ENCODE data around the gene IGLL5.

The IGLL5 gene

GRCh38 chr22:22882033-22882717, 5.4 kb upstream of the IGLL5 start:
- Histone ChIP-seq H3K27me3 (ENCODE audit: control insufficient read depth, insufficient read depth, low read length) (no peaks in the 10 kb centered on the region), H3K9me3 (ENCODE audit: control insufficient read depth, low read length) (no peaks in the 10 kb centered on the region), H3K36me3 (ENCODE audit: control insufficient read depth, insufficient read depth, low read length) (no peaks in the 10 kb centered on the region), H3K4me3 (ENCODE audit: low read length) (no peak overlapping the region), H3K9ac (ENCODE audit: low read length) (no peak overlapping the region), H3K4me1 (ENCODE audit: control insufficient read depth, insufficient read depth, low read length) (no peaks in the 10 kb centered on the region)

- Histone ChIP-seq H3K4me3 (ENCODE audit: low read length) (no peak overlapping the region), H3K36me3 (ENCODE audit: control insufficient read depth, insufficient read depth, low read length) (no peaks in the 10 kb centered on the region), H3K27me3 (ENCODE audit: control insufficient read depth, insufficient read depth, low read length) (no peaks in the 10 kb centered on the region), H3K9me3 (ENCODE audit: control insufficient read depth, low read length) (no peaks in the 10 kb centered on the region), H3K4me1 (ENCODE audit: control insufficient read depth, insufficient read depth, low read length) (no peaks in the 10 kb centered on the region), H3K9ac (ENCODE audit: low read length) (no peak overlapping the region)
These were observed 4.4 kb upstream of the IGLL5 start for GRCh38 chr22:22883090-22883727.

GRCh38 chr22:22884010-22884887, 3.4 kb upstream of the IGLL5 start:
- Histone ChIP-seq H3K4me1 (ENCODE audit: control insufficient read depth, insufficient read depth, low read length) (no peaks in the 10 kb centered on the region), H3K27me3 (ENCODE audit: control insufficient read depth, insufficient read depth, low read length) (no peaks in the 10 kb centered on the region)

DNA sequence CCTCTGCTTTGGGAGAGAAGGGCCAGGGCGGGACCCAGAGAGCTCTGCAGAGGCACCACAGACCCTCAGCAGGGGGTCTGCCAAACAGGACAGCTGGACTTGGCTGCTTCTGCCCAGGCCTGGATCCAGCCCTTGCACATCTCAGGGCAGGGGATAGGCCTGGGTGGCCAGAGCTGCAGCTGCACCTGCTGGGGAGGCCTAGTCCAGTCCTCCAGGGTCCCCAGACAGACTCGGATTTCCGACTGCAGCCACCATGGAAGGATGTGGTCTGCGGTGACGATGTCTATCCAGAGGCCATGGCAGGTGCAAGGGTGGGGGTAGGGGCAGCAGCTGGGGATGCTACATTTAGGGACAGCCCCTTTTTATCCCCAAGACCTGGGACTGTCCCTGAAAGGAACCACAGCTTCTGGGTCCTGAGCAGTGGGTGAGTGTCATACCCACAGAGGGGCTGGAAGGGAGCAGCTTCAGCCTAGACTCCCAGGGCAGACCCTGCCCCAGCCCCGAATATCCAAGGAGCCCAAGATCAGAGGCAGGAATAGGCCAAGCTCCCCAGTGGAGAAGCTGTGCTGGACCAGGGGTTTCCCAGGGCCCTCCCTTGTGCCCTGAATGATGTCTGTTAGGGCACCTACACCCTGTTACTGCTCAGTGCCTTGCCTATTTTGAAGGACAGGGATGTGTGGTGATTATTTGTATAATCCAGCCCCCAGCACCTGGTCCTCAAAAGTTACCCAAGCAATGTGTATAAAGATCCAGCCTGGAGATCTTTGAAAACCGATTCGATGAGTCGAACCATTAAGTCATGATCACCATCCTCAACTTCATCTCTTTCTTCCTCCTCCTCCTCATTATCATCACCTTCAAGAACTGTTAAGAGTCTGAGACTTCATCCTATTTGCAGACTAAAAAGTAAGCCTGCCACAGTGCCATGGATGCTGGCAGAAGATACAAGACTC, 2.5 kb upstream of the IGLL5 start:
- Histone ChIP-seq H3K9ac (ENCODE audit: low read length) (no peak overlapping the region), H3K4me1 (ENCODE audit: control insufficient read depth, insufficient read depth, low read length) (no peaks in the 10 kb centered on the region), H3K36me3 (ENCODE audit: control insufficient read depth, insufficient read depth, low read length) (no peaks in the 10 kb centered on the region), H3K9me3 (ENCODE audit: control insufficient read depth, low read length) (no peaks in the 10 kb centered on the region), H3K27me3 (ENCODE audit: control insufficient read depth, insufficient read depth, low read length) (no peaks in the 10 kb centered on the region), H3K4me3 (ENCODE audit: low read length) (no peak overlapping the region)

More at GRCh38 chr22:22884010-22884887, 3.4 kb upstream of the IGLL5 start:
- H3K9ac ChIP-seq (ENCODE audit: low read length): no peak overlapping the region
- no peaks in the 10 kb centered on the region for H3K9me3 ChIP-seq (ENCODE audit: control insufficient read depth, low read length)
- H3K36me3 ChIP-seq (ENCODE audit: control insufficient read depth, insufficient read depth, low read length): no peaks in the 10 kb centered on the region
- H3K4me3 ChIP-seq (ENCODE audit: low read length): no peak overlapping the region

DNA sequence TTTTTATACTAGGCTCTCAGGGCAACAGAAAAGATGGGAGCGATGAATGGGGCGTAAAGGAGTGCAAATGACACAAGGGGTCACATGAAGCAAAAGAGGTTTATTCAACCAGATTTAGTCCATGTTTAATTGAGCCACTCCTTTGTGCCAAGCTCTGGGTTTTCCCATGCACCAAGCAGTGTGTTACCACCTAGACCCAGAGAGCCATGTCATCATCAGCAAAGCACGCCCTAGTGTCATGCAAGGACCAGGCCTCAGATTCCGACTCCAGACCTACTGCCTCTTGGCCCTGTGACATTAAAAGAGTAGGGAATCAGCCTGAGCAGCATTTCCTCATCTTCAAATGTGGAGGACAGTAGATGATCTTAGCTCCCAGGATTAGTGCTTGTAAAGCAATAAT, 1.1 kb upstream of the IGLL5 start:
- Histone ChIP-seq H3K36me3 (ENCODE audit: control insufficient read depth, insufficient read depth, low read length) (no peaks in the 10 kb centered on the region), H3K9me3 (ENCODE audit: control insufficient read depth, low read length) (no peaks in the 10 kb centered on the region), H3K27me3 (ENCODE audit: control insufficient read depth, insufficient read depth, low read length) (no peaks in the 10 kb centered on the region), H3K4me3 (ENCODE audit: low read length) (no peak overlapping the region), H3K9ac (ENCODE audit: low read length) (no peak overlapping the region), H3K4me1 (ENCODE audit: control insufficient read depth, insufficient read depth, low read length) (no peaks in the 10 kb centered on the region)

DNA sequence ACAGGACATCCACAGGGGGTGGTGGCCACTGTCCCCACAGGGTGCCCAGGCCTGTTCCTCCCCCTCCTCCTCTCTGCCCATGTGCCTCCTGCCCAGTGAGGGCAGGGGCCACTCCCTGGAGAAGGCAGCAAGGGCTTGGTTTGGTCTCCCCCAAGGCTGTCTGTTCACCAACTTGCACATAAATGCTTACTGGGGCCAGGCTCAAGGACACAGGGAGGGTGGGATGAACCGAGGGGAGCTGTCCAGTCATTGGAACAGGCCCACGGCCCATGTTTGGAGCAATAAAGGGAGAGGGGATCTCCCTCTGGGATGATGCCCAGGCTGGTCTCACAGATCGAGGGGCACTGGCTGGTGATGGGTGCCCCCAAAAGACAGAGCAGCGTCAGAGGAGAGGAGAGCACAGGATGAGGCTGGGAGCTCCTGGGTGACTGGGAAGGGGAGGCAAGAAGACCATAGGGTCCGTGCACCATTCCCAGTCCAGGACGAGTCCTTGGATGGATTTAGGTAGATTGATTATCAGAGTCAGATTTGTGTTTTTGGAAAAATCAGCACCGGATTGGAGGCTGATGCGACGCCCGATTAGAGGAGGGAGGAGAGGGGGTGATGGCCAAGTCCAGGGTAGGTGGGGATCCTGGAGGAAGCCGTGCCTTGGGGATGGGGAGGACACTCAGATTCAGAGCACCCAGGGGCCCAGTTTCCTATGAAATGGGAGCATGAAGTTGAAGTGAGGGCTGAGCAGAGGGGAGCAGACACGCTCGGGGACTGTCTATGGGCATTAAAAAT, 1.1 kb downstream of the IGLL5 start:
- H3K9me3 ChIP-seq (ENCODE audit: control insufficient read depth, low read length): no peaks in the 10 kb centered on the region
- H3K4me3 ChIP-seq (ENCODE audit: low read length): no peak overlapping the region
- peaks cover 3% of the 10 kb centered on the region for H3K27me3 ChIP-seq (ENCODE audit: control insufficient read depth, insufficient read depth, low read length)
- H3K4me1 ChIP-seq (ENCODE audit: control insufficient read depth, insufficient read depth, low read length): no peaks in the 10 kb centered on the region
- no peaks in the 10 kb centered on the region for H3K36me3 ChIP-seq (ENCODE audit: control insufficient read depth, insufficient read depth, low read length)
- no peak overlapping the region for H3K9ac ChIP-seq (ENCODE audit: low read length)

DNA sequence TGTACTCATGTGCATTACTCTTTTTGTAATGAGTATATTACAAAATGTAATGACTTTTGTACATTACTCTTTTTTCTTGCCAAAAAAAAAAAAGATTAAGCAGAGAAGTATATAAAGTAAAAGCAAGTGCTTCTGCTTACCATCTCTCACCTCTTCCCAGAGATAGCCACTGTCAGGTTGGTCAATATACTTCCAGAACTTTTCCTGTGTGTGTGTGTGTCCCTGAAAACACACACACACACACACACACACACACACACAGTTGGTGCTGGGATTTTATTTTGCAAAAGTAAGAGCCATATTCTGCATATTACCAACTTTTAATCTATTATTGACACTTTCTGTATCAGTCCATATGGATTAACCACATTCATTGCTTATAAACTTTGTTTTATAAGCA, 2.5 kb downstream of the IGLL5 start:
- no peaks in the 10 kb centered on the region for H3K4me1 ChIP-seq (ENCODE audit: control insufficient read depth, insufficient read depth, low read length)
- H3K4me3 ChIP-seq (ENCODE audit: low read length): no peak overlapping the region
- H3K9ac ChIP-seq (ENCODE audit: low read length): no peak overlapping the region
- H3K27me3 ChIP-seq (ENCODE audit: control insufficient read depth, insufficient read depth, low read length): peaks cover 6% of the 10 kb centered on the region
- no peaks in the 10 kb centered on the region for H3K36me3 ChIP-seq (ENCODE audit: control insufficient read depth, insufficient read depth, low read length)
- H3K9me3 ChIP-seq (ENCODE audit: control insufficient read depth, low read length): no peaks in the 10 kb centered on the region

GRCh38 chr22:22891139-22891621, 3.6 kb downstream of the IGLL5 start:
- Histone ChIP-seq H3K27me3 (ENCODE audit: control insufficient read depth, insufficient read depth, low read length) (peaks cover 9% of the 10 kb centered on the region), H3K9ac (ENCODE audit: low read length) (no peak overlapping the region), H3K36me3 (ENCODE audit: control insufficient read depth, insufficient read depth, low read length) (no peaks in the 10 kb centered on the region), H3K4me1 (ENCODE audit: control insufficient read depth, insufficient read depth, low read length) (no peaks in the 10 kb centered on the region), H3K4me3 (ENCODE audit: low read length) (no peak overlapping the region), H3K9me3 (ENCODE audit: control insufficient read depth, low read length) (no peaks in the 10 kb centered on the region)

DNA sequence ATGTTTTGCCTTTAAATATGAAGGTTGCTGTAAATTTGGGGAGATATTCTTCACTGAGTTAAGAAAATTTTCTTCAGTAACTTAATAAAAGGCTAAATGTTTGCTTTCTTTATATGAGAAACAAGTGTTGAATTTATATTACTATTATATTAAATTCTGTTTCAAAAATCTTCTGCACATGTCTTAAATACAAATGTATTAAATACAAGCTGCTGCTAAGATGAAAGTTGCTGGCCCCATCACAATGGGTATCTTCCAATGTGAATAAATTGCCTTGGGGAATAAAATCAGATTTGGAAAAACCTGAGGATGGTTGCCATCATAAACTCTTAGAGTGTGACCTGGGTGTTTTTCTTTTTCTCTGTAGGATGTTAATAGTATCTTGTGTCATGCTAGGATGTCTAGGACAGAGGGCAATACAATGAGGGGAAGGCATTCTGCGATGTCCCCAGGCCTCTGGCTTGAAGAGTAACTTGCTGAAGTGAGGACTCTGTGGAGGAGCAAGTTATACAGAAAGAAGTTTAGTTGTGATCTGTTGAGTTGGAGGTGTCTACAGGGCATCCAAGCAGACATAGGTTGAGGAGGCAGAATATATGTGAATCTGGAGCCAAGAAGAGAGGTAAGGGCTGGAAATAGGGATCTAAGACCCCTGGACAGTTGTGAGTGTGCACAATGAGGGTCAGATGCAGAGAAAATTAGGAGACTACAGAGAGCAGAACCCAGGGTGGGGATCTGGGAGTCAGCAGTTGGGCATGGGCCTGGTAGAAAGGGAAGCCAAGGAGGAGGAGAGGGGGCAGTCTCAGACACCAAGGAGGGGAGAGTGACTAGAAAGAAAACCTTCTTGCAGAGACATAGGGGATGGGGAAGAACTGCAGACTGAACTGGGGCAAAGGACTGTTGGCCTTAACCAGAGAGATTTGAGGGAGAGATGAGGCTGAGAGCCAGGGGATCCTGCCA, 4.8 kb downstream of the IGLL5 start:
- Histone ChIP-seq H3K4me3 (ENCODE audit: low read length) (no peak overlapping the region), H3K9ac (ENCODE audit: low read length) (no peak overlapping the region), H3K27me3 (ENCODE audit: control insufficient read depth, insufficient read depth, low read length) (peaks cover 10% of the 10 kb centered on the region), H3K4me1 (ENCODE audit: control insufficient read depth, insufficient read depth, low read length) (no peaks in the 10 kb centered on the region), H3K9me3 (ENCODE audit: control insufficient read depth, low read length) (no peaks in the 10 kb centered on the region), H3K36me3 (ENCODE audit: control insufficient read depth, insufficient read depth, low read length) (no peaks in the 10 kb centered on the region)

GRCh38 chr22:22893077-22893805, 5.6 kb downstream of the IGLL5 start:
- no peaks in the 10 kb centered on the region for H3K9me3 ChIP-seq (ENCODE audit: control insufficient read depth, low read length)
- H3K4me3 ChIP-seq (ENCODE audit: low read length): no peak overlapping the region
- H3K9ac ChIP-seq (ENCODE audit: low read length): no peak overlapping the region
- H3K27me3 ChIP-seq (ENCODE audit: control insufficient read depth, insufficient read depth, low read length): peaks cover 10% of the 10 kb centered on the region
- no peaks in the 10 kb centered on the region for H3K36me3 ChIP-seq (ENCODE audit: control insufficient read depth, insufficient read depth, low read length)
- no peaks in the 10 kb centered on the region for H3K4me1 ChIP-seq (ENCODE audit: control insufficient read depth, insufficient read depth, low read length)

Data from mucosa of stomach (tissue), 1 donor.